Mammary epithelial cell (primary cell): ENCODE measurements around the gene SPECC1.
"Not testable (repeated sequence)": the region's sequence is repeated elsewhere in the genome, so short reads cannot be mapped to it uniquely, and the experiment has no call there.

Experiments
- EZH2 ChIP-seq: IDR thresholded peaks from 2 replicates; pipeline ENCODE4 v1.6.1; 2012; ENCODE audit warnings: low read length, inconsistent platforms, borderline replicate concordance
- TF ChIP-seq, protein P1 (sequence below), 2 donors: IDR thresholded peaks in 1 of 2; conservative IDR thresholded peaks in 1 of 2; 2 replicates each; pipeline ENCODE4 v1.5.1; 2011 to 2012; ENCODE audit warnings: inconsistent platforms in 2 of 2, low read length in 2 of 2, mild to moderate bottlenecking in 2 of 2, control low read depth in 1 of 2, low read depth in 1 of 2; ENCODE audit not compliant: insufficient read depth in 1 of 2; ENCODE audit errors: extremely low read depth in 1 of 2

GRCh38 chr17:20165516-20165915 is 156.4 kb downstream of the SPECC1 start:
- not testable (repeated sequence) for TF ChIP-seq EZH2
- TF ChIP-seq, protein P1, sequence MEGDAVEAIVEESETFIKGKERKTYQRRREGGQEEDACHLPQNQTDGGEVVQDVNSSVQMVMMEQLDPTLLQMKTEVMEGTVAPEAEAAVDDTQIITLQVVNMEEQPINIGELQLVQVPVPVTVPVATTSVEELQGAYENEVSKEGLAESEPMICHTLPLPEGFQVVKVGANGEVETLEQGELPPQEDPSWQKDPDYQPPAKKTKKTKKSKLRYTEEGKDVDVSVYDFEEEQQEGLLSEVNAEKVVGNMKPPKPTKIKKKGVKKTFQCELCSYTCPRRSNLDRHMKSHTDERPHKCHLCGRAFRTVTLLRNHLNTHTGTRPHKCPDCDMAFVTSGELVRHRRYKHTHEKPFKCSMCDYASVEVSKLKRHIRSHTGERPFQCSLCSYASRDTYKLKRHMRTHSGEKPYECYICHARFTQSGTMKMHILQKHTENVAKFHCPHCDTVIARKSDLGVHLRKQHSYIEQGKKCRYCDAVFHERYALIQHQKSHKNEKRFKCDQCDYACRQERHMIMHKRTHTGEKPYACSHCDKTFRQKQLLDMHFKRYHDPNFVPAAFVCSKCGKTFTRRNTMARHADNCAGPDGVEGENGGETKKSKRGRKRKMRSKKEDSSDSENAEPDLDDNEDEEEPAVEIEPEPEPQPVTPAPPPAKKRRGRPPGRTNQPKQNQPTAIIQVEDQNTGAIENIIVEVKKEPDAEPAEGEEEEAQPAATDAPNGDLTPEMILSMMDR (conservative IDR thresholded peaks at IDR 0.05 in 1 of 2, IDR thresholded peaks at IDR 0.05 in 1 of 2; ENCODE audit: extremely low read depth in 1 of 2, insufficient read depth in 1 of 2, low read depth in 1 of 2, low read length in 2 of 2), result not testable (repeated sequence)
